ES-I3 (cell line): ENCODE measurements around the gene MYL2.

Source experiments
- H3K36me3 ChIP-seq: 2 replicates; pipeline ENCODE4 v1.6.1; 2013; ENCODE audit warnings: mild to moderate bottlenecking, low read length, control low read depth, moderate library complexity; ENCODE audit not compliant: insufficient read depth
- H3K4me1 ChIP-seq: 2 replicates; pipeline ENCODE4 v1.6.1; 2013; ENCODE audit warnings: mild to moderate bottlenecking, control low read depth, low read length; ENCODE audit not compliant: insufficient read depth
- H3K9ac ChIP-seq: 2 replicates; pipeline ENCODE4 v1.6.1; 2013; ENCODE audit warnings: low read depth, mild to moderate bottlenecking, low read length, moderate library complexity
- H3K9me3 ChIP-seq: 2 replicates; pipeline ENCODE4 v1.6.1; 2013; ENCODE audit warnings: mild to moderate bottlenecking, low read length, moderate library complexity; ENCODE audit not compliant: control insufficient read depth, insufficient read depth

The MYL2 gene

DNA sequence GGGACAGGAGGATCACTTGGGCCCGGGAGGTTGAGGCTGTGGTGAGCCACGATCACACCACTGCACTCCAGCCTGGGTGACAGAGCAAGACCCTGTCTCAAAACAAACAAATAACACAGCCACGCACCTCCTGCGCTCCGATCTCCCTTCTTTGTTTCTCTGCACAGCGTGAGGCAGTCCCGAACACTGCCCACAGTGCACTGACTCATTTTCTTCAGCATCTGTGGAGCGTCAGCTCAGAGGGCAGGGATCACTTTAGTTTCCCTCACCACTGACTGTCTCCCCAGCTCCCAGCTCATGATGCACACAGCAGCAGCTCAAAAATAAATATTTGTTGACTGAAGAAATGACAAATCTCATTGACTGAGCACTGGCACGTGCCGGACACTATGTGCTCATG lies 883 bp upstream of the MYL2 start:
- peaks cover 22% of the 10 kb centered on the region for H3K4me1 ChIP-seq
- no peaks in the 10 kb centered on the region for H3K9me3 ChIP-seq
- H3K9ac ChIP-seq: no peak overlapping the region
- no peaks in the 10 kb centered on the region for H3K36me3 ChIP-seq

DNA sequence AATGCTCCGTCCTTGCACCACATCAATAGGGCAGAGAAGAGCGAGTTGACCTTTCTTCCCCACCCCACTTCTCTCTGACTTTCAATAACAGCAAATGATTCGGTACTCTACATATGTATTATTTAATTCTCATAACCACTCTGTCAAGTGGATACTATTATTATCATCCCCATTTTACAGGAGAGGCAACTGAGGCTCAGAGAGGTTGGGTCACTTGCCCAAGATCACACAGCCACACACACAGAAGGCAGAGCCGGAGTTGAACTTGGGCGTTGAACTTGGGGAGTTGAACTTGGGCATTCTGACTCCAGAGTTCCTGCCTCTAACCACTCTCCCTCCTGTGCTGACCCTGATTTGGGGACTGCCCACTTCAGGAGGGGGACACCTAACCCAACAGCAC lies 659 bp downstream of the MYL2 start:
- H3K9ac ChIP-seq: no peak overlapping the region
- H3K36me3 ChIP-seq: no peaks in the 10 kb centered on the region
- no peaks in the 10 kb centered on the region for H3K9me3 ChIP-seq
- peaks cover 22% of the 10 kb centered on the region for H3K4me1 ChIP-seq

DNA sequence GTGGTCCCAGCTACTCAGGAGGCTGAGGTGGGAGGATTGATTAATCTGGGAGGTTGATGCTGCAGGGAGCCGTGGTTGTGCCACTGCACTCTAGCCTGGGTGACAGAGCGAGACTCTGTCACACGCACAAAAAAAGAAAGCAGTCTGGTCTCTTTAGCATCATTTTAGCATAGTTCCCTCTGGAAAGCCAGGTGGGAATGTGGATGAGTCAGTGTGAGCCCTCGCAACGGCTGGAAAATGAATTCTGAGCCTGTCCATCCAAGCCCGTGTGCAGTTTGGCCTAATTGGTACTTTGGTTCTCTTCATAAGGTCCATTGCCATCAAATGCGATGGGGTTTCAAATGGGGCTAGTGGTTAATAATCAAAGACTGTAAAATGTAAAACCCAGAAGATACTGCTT lies 2.4 kb downstream of the MYL2 start:
- Histone ChIP-seq H3K4me1 (peaks cover 20% of the 10 kb centered on the region), H3K36me3 (no peaks in the 10 kb centered on the region), H3K9ac (no peak overlapping the region), H3K9me3 (no peaks in the 10 kb centered on the region)

DNA sequence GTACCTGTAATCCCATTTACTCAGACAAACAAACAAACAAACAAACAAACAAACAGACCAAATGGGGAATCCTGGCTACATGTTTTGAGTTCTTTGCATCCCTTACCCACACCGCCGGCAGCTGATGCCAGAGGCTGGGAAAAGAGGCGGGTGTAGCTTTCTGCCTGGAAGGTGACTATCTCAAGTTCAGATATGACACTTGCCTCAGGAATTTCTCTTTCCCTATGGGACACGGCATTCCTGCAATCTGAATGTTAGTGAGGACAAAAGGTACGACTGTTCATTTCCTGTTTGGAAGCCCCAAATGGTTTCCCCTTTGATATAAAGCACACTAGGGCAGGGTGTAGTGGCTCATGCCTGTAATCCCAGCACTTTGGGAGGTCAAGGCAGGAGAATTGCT lies 2.9 kb downstream of the MYL2 start:
- Histone ChIP-seq H3K36me3 (no peaks in the 10 kb centered on the region), H3K4me1 (peaks cover 15% of the 10 kb centered on the region), H3K9ac (no peak overlapping the region), H3K9me3 (no peaks in the 10 kb centered on the region)

DNA sequence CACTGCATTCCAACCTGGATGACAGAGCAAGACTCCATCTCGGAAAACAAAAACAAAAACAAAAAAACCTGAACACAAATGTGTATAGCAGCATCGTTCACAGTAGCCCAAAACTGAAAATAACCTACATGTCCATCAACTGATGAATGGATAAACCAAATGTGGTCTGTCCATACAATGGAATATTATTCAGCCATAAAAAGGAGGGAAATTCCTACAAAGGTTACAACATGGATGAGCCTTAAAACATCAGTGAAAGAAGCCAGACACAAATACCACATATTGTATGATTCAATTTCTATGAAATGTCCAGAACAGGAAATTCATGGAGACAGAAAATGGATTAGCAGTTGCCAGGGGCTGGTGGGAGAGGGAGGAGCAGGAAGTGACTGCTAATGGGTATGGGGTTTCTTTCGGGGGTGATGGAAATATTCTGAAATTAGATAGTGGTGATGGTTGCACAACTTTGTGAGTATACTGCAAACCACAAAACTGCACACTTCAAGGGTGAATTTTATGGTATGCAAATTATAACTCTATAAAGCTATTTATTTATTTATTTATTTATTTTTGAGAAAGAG lies 4.0 kb downstream of the MYL2 start:
- Histone ChIP-seq H3K9ac (no peak overlapping the region), H3K4me1 (peaks cover 13% of the 10 kb centered on the region; the same call in 1 of the 2 replicates), H3K36me3 (no peaks in the 10 kb centered on the region), H3K9me3 (no peaks in the 10 kb centered on the region)

DNA sequence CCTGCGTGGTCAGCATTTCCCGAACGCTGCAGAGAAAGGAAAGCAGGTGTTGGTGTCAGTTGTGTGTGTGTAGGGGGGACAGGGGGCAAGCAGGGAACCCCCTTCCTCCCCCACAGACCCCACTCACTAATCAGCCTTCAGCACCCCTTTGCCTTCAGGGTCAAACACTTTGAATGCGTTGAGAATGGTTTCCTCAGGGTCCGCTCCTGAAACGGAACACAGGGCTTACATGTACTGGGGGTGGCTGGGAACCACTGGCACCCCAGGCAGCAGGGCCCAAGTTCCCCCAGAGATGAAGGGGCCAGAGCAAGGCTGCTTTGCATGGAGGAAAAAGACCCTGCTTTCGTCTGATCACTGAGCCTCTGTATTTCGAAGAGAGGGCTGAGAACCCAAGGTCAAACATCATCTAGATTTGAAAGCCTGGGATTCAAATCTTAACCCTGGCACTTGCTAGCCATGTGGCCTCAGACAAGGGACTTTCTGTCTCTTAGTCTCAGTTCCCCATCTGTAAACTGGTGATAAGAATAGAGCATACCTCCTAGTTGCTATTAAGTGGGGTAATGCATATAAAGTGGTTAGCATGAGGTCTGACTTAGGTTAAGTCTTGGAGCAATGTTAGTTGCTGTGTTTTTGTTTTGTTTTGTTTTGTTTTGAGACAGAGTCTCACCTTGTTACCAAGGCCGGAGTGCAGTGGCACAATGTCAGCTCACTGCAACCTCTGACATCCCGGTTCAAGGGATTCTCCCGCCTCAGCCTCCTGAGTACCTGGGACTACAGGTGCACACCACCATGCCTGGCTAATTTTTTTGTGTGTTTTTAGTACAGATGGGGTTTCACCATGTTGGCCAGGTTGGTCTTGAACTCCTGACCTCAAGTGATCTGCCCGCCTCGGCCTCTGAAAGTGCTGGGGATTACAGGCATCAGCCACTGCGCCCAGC lies 7.0 kb downstream of the MYL2 start:
- H3K9me3 ChIP-seq: no peaks in the 10 kb centered on the region
- peaks cover 12% of the 10 kb centered on the region; the same call in 1 of the 2 replicates for H3K4me1 ChIP-seq
- no peak overlapping the region for H3K9ac ChIP-seq
- no peaks in the 10 kb centered on the region for H3K36me3 ChIP-seq

DNA sequence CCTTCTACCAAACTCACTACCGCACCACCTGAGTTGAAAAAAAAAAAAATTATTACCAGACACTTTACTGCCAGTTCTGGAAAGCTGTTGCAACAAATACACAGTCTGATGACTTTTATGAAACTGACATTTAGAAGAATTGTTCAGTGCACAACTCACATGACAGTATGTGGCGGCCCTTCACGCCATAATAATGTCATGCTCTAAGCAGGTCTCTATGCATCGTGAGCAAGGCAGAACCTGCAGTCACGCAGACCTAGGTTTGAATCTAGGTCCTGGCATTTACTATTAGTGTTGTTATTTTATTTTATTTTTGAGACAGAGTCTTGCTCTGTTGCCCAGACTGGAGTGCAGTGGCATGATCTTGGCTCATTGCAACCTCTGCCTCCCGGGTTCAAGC lies 8.1 kb downstream of the MYL2 start:
- no peaks in the 10 kb centered on the region for H3K36me3 ChIP-seq
- no peaks in the 10 kb centered on the region for H3K9me3 ChIP-seq
- H3K9ac ChIP-seq: no peak overlapping the region
- H3K4me1 ChIP-seq: peaks cover under 1% of the 10 kb centered on the region; the same call in 1 of the 2 replicates

DNA sequence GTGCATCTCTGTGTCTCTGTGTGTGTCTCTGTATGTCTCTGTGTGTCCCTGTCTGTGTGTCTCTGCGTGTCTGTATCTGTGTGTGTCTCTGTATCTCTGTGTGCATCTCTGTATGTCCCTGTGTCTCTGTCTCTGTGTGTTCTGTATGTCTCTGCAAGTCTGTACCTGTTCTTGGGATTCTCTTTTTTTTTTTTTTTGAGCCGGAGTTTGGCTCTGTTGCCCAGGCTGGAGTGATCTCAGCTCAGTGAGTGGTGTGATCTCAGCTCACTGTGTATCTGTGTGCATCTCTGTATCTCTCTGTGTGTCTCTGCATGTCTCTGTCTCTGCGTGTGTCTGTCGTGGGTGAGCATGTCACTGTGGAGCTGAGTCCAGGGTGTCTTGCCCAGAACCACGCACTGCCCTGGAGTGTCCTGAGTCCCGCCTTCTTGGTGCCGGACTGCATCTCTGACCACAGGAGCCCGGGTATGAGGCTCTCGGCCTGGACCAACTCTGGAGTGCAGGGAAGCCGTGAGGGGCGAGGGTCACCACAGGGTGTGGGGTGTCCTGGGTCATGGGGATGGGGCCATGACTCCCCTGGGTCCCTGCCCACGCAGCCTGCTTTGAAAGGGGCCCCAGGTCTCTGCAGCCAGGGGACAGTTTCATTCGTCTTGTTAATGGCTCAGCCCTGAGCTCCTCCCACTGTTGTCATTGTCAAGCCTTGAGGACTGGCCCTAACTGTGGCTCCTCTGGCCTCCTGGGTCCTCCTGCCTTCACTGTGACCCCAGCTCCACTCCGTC lies 11.8 kb downstream of the MYL2 start:
- Histone ChIP-seq H3K9me3 (no peaks in the 10 kb centered on the region), H3K4me1 (no peaks in the 10 kb centered on the region; the same call in 1 of the 2 replicates)

DNA sequence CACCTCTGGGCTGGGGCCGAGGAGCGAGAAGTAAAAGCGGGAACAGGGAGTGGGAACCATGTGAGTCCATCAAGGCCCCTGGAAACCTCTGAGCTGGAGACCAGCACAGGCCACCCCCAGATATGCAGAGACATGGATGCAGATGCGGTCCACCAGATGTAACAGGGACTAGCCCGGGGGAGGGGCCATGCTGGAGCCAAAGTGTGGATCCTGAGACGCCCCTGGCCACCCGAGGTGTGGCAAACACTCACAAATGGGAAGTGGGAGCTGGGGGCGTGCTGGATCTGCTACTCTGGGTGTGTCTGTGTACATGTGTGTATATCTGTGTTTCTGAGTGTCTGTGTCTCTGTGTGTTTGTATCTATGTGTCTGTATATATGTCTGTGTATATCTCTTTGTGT lies 12.8 kb downstream of the MYL2 start:
- Histone ChIP-seq H3K4me1 (no peaks in the 10 kb centered on the region), H3K9ac (no peak overlapping the region), H3K9me3 (no peaks in the 10 kb centered on the region), H3K36me3 (no peaks in the 10 kb centered on the region)

More for the DNA sequence above, 11.8 kb downstream of the MYL2 start:
- Histone ChIP-seq H3K36me3 (no peaks in the 10 kb centered on the region), H3K9ac (no peak overlapping the region)

DNA sequence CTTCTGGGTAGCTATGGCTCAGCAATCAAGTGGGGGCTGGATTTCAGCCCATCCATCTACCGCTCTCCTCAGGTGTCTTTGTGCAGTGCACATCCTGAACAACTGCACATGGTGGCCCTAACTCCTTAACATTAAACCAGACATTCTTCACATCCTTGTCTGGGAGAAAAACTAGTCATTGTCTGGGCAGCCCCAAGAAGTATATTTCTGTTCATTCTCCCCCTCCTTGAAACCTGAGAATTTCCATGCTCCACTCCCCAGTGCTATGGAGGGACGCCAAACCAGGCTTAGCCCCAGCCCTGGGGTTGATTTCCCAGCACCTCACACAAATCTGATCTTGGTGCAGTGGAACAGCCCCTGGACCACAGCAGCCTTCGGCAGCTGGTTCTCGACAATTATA lies 13.4 kb downstream of the MYL2 start:
- Histone ChIP-seq H3K36me3 (no peaks in the 10 kb centered on the region), H3K9me3 (no peaks in the 10 kb centered on the region), H3K4me1 (no peaks in the 10 kb centered on the region), H3K9ac (no peak overlapping the region)

DNA sequence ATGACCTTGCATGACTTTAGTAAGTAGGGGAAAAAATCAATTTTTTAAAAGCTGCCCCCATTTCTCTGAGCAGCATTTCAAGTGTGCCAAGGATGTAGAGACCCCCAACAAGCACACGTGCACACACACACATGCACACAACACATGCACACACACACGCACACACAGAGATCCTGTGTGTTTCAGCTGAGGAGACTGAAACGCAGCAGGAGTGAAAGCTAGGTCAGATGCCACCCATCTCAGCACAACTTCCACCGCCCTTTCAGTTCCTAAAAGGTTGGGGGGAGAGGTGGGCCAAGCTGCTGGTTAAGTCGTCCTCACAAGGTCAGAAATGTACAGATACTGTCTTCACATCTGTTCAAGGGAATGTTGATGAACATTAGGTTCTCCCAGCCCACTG lies 13.9 kb downstream of the MYL2 start:
- Histone ChIP-seq H3K9ac (no peak overlapping the region), H3K9me3 (no peaks in the 10 kb centered on the region), H3K4me1 (no peaks in the 10 kb centered on the region), H3K36me3 (no peaks in the 10 kb centered on the region)

DNA sequence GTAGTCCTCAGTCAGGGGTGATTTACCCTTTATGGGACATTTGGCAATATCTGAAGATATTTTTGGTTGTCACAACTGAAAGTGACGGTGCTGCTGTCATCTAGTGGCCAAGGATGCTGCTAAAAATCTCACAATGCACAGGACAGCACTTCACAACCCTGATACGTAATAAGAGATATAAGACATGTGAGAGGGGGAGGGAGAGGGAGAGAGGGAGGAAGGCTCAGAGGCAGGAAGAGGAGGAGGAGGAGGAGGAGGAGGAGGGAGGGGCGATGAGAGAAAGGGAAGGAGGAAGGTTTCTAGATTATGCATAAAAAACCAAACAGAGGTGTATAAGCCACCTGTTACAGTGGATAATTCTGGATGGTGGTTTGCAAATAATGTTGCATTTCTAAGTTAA lies 14.3 kb downstream of the MYL2 start:
- H3K36me3 ChIP-seq: no peaks in the 10 kb centered on the region
- no peaks in the 10 kb centered on the region for H3K4me1 ChIP-seq
- no peak overlapping the region for H3K9ac ChIP-seq
- no peaks in the 10 kb centered on the region for H3K9me3 ChIP-seq

DNA sequence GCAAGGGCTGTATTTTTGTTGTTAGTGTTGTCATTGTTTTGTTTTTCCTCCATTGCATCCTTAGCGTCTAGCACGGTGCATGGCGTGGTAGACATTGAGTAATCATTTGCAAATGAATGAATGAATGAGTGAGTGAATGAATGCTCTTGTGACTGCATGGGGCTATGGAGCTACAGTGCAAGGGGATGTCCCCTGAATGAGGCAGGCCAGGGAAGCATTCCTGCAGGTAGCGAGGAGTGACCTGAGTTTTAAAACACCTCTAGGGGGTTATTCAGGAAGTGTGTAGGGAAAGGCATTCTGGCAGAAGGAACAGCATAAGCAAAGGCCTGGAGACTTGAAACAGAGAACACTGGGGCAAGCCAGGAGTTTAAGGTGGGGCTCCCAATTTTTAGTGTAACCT lies 16.9 kb downstream of the MYL2 start:
- Histone ChIP-seq H3K9me3 (no peaks in the 10 kb centered on the region), H3K36me3 (no peaks in the 10 kb centered on the region), H3K9ac (no peak overlapping the region), H3K4me1 (no peaks in the 10 kb centered on the region)

DNA sequence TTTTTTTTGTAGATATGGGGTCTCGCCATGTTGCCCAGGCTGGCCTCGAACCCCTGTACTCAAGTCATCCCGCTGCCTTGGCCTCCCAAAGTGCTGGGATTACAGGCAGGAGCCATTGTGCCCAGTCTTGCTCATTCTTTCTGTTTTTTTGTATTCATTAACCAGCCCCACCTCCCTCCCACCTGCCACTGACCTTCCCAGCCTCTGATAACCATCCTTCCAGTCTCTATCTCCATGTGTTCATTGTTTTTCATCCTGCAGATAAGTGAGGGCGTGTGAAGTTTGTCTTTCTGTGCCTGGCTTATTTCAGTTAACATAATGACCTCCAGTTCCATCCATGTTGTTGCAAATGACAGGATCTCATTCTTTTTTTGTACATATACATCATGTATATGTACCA lies 19.0 kb downstream of the MYL2 start:
- H3K36me3 ChIP-seq: no peaks in the 10 kb centered on the region
- H3K4me1 ChIP-seq: no peaks in the 10 kb centered on the region
- no peak overlapping the region for H3K9ac ChIP-seq
- H3K9me3 ChIP-seq: no peaks in the 10 kb centered on the region
